ENCODE data around the gene MARCHF2.
A peak's percentile ranks its signal among the peaks of the same experiment; 100 is the strongest.
"Not testable (repeated sequence)": the region's sequence is repeated elsewhere in the genome, so short reads cannot be mapped to it uniquely, and the experiment has no call there.

The MARCHF2 gene

DNA sequence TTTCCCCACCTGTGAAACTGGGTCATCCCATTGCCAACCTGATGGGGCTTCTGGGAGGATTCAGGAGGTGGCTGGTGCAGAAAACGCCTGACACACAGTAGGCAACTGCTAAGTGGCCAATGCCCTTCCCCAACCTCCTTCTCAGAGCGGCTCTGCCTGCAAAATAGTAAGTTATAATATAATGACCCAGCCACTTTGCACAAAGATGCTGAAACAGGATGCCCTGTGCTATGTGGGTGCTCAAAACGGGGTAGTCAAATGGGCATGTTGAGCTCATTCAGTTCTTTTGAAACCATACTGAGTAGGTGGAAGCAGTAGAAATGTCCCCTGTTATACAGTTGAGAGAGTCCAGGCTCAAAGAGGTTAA is 507 bp downstream of the MARCHF2 start:
- TF ChIP-seq, protein P1, sequence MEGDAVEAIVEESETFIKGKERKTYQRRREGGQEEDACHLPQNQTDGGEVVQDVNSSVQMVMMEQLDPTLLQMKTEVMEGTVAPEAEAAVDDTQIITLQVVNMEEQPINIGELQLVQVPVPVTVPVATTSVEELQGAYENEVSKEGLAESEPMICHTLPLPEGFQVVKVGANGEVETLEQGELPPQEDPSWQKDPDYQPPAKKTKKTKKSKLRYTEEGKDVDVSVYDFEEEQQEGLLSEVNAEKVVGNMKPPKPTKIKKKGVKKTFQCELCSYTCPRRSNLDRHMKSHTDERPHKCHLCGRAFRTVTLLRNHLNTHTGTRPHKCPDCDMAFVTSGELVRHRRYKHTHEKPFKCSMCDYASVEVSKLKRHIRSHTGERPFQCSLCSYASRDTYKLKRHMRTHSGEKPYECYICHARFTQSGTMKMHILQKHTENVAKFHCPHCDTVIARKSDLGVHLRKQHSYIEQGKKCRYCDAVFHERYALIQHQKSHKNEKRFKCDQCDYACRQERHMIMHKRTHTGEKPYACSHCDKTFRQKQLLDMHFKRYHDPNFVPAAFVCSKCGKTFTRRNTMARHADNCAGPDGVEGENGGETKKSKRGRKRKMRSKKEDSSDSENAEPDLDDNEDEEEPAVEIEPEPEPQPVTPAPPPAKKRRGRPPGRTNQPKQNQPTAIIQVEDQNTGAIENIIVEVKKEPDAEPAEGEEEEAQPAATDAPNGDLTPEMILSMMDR (IDR thresholded peaks at IDR 0.05; ENCODE audit: low read depth, low read length) = no peak
- DNase-seq (ENCODE audit: extremely low read depth, low read depth) = no peak

DNA sequence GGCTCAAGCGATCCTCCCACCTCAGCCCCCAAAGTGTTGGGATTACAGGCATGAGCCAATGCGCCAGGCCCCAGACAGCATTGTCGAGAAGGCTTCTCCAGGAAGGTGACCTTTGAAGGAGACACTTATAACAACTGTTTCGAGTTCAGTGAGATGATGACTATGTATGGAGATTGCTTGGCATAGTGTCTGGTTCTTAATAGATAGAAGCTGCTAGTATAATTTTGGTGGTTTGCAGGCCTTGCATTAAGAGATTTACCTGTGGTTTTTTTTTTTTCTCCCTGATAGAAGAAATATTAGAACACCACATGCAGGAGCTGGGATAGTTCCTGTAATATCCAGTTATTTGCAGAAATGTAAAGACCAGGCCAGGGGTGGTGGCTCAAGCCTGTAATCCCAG is 3.7 kb downstream of the MARCHF2 start:
- TF ChIP-seq, protein P1 (IDR thresholded peaks at IDR 0.05; ENCODE audit: low read depth, low read length) = no peak
- DNase-seq (ENCODE audit: extremely low read depth, low read depth) = no peak

DNA sequence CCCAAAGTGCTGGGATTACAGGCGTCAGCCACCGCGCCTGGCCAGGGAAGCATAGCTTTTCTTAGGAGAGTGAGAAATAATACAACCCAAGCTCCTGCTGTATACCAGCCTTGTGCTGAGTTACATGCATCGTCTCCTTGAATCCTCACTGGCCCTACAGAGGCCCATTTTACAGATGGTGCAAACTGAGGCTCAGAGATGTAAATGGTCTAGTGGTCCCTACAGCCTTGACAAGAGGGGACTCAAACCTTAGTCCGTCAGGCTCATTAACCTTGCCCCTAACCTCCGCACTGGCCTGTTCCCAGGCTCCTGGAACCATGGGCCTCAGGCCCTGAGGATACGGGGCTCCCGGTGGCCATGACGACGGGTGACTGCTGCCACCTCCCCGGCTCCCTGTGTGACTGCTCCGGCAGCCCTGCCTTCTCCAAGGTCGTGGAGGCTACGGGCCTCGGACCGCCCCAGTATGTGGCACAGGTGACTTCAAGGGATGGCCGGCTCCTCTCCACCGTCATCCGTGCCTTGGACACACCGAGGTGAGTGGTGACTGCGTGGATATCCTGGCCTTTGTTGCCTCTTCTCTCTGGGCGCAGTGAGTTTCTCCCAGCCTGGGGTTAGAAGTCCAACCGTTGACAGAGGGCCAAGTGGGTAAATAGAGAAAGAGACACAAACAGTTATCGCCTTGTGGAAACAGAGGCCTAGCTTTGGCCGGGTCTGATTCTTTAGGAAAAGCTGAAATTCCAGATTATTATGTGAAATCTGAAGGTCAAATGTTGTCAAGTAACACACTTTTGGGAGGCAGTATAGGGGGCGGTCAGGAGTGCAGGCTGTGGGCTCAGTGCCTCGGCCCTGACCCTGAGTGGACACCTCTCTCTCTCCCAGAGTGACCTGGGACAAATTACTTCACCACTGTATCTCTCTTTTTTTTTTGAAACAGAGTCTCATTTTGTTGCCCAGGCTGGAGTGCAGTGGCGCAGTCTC is 8.7 kb downstream of the MARCHF2 start:
- TF ChIP-seq, protein P1 (IDR thresholded peaks at IDR 0.05; ENCODE audit: low read depth, low read length) = no peak
- DNase-seq (ENCODE audit: extremely low read depth, low read depth) = no peak

DNA sequence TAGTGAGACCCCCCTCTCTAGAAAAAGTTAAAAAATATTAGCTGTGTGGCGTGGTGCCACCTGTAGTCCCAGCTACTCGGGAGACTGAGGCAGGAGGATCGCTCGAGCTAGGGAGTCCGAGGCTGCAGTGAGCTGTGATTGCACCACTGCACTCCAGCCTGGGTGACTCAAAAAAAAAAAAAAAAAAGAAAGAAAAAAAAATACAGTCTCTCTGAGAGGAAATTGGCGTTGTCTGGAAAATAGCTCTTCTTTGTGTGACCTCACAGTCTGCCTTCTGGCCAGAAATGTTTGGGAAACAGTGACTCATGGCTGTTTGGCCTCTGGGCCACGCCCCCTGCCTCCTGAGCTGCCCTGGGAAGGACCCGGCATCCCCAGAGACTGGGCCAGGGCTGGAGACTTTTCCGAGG is 10.7 kb downstream of the MARCHF2 start:
- peak; percentile 94 for DNase-seq (ENCODE audit: extremely low read depth, low read depth)
- TF ChIP-seq, protein P1 (IDR thresholded peaks at IDR 0.05; ENCODE audit: low read depth, low read length) = no peak

DNA sequence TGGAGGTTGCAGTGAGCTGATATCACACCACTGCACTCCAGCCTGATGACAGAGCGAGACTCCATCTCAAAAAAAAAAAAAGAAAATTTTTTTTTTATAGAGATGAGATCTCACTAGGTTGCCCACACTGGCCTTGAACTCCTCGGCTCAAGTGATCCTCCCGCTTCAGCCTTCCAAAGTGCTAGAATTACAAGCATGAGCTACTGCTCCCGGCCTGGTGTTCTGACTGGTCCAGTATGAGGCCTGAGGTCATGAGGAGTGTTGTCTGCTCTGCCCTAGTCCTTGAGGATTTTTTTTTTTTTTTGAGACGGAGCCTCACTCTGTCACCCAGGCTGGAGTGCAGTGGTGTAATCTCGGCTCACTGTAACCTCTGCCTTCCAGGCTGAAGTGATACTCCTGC is 12.2 kb downstream of the MARCHF2 start:
- DNase-seq (ENCODE audit: extremely low read depth, low read depth) = not testable (repeated sequence)

DNA sequence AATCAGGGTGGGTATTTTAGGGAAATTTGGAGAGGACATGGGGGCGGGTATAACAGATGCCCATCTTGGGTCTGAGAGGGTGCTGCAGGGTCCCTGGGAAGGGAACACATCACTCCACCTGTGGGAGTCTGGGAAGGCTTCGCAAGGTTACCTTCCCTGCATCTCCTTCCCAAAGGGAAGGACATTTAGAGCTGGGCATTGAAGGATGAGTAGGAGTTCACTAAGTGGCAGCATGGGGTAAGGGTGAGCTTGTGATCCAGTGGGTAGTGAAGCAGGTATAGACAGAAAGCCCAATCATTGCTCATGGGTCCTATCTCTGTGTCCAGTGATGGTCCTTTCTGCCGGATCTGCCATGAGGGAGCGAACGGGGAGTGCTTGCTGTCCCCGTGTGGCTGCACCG is 13.2 kb downstream of the MARCHF2 start:
- TF ChIP-seq, protein P1 (IDR thresholded peaks at IDR 0.05; ENCODE audit: low read depth, low read length) = no peak
- DNase-seq (ENCODE audit: extremely low read depth, low read depth) = no peak

DNA sequence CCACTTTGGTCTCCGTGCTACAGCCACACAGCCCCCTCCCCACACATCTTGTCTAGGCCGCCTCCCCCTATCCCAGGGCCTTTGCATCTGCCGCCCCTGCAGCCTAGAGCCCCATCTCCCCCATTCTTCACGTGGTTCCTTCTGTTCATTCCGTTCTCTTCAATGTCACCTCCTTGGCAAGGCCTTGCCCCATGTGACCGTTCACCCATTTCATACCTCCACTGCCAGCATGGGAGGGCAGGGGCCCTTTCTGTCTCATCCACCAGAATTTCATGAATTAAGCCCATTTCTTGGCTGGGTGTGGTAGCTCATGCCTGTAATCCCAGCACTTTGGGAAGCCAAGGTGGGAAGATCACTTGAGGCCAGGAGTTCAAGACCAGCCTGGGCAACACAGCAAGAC is 15.9 kb downstream of the MARCHF2 start:
- DNase-seq (ENCODE audit: extremely low read depth, low read depth) = no peak
- TF ChIP-seq, protein P1 (IDR thresholded peaks at IDR 0.05; ENCODE audit: low read depth, low read length) = no peak

DNA sequence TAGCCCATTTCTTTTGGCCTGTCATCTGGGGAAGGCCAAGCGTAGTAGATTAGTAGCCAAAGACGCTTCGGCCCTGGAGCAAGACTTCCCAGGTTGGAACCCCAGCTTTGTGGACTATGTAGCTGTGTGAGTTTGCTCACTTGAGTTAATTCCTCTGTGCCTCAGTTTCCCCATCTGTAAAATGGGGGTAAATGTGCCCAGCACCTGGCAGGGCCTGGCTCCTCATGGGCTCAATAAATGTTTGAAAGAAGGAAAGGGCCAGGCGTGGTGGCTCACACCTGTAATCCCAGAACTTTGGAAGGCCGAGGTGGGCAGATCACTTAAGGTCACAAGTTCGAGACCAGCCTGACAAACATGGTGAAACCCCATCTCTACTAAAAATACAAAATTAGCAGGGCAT is 16.7 kb downstream of the MARCHF2 start:
- TF ChIP-seq, protein P1 (IDR thresholded peaks at IDR 0.05; ENCODE audit: low read depth, low read length) = no peak
- no peak for DNase-seq (ENCODE audit: extremely low read depth, low read depth)

Measured in AG09319 (cell line).